Cardiac fibroblast (primary cell): ENCODE measurements around the gene MLC1.
A peak's percentile ranks its signal among the peaks of the same experiment; 100 is the strongest.

Source experiments
- DNase-seq, 2 donors: peaks; one replicate each; pipeline versions ENCODE4 v3.0.0 to v3.0.0-alpha.2; 2010; ENCODE audit warnings: low read depth in 2 of 2
- H3K4me3 ChIP-seq, 2 donors: replicated peaks in 1 of 2; 1 replicate in 1 of 2; 2 replicates in 1 of 2; pipeline ENCODE4 v1.5.1; 2011; ENCODE audit warnings: low read depth in 2 of 2, low read length in 2 of 2, mild to moderate bottlenecking in 2 of 2, moderate library complexity in 1 of 2
- TF ChIP-seq, protein P1 (sequence below): IDR thresholded peaks from one replicate; pipeline ENCODE4 v1.5.1; 2011; ENCODE audit warnings: low read depth, mild to moderate bottlenecking, low read length, inconsistent platforms

MLC1 gene

DNA sequence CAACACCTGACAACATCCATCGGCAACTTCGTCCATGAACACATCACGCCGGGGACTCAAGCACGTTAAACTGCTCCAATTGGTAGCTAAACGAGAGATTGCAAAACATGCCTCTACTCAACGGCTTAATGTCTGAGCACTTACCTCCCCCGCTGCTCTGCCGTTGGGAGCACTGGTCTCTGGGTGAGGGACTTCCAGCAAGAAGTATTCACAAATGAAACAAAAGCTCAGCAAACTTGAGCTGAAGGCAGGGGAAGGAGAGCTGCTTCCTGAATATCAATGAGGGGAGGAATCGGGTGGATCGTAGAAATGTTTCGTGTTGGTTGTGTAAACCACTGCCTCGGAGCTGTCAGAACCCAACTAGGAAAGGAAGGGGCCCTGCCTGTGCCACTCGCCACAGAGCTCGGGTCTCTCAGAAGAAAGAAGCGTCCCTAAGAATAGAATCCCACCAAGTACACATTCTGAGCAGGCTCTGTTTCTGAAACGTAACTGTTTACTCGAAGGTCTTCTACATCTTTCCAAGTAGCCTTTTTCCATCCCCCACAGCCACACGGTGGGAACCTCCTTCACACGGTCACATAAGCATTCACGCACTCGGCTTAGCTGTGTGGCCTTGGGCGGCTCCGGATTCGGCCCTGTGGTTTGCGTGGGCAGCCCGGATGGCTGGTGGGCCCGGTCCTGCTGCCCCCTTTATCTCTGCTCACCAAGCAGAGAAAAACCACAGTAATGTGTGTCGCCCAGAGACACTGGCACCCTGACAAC, at the start of gene MLC1:
TSS of gene MLC1 (minus strand) at position 216 of the 762 bp plus-strand sequence. CDS start 524 bp downstream, outside the sequence.
- TF ChIP-seq, protein P1, sequence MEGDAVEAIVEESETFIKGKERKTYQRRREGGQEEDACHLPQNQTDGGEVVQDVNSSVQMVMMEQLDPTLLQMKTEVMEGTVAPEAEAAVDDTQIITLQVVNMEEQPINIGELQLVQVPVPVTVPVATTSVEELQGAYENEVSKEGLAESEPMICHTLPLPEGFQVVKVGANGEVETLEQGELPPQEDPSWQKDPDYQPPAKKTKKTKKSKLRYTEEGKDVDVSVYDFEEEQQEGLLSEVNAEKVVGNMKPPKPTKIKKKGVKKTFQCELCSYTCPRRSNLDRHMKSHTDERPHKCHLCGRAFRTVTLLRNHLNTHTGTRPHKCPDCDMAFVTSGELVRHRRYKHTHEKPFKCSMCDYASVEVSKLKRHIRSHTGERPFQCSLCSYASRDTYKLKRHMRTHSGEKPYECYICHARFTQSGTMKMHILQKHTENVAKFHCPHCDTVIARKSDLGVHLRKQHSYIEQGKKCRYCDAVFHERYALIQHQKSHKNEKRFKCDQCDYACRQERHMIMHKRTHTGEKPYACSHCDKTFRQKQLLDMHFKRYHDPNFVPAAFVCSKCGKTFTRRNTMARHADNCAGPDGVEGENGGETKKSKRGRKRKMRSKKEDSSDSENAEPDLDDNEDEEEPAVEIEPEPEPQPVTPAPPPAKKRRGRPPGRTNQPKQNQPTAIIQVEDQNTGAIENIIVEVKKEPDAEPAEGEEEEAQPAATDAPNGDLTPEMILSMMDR, result no peak
- peak; percentile 8 to 85 for DNase-seq
- H3K4me3 ChIP-seq, result no peak within 1 kb of the TSS

DNA sequence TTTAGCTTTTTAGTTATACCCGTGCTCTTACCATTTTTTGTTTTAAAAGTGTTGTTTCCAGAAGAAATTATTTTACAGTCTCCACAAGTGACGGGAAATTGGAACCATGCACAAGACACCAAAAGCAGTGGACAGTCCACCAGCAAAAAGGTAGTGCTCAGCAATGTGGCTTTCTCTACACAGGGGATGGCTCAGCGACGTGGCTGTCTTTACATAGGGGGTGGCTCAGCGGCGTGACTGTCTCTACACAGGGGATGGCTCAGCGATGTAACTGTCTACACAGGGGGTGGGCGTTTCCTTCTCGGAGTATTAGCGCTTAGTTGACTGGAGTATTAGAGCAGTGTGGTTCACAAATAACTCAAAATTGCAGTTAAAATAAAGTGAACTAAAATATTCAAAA, 49.3 kb upstream of the MLC1 start:
- DNase-seq, result no peak
- no peak overlapping the region for H3K4me3 ChIP-seq
- TF ChIP-seq, protein P1, result no peak

DNA sequence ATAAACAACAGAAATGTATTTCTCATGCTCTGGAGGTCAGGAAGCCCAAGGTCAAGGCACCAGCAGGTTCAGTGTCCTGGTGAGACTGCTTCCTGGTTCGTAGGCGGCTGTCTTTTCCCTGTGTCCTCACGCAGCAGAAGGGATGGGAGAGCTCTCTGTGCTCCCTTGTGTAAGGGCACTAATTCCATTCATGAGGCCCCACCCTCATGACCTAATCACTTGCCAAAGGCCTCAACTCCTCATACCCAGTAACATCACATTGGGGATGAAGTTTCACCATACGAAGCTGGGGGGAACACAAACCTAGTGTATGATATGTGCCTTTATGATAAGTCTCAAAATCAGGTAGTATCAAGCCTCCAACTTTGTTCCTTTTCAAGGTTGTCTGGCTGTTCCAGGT, 46.7 kb upstream of the MLC1 start:
- TF ChIP-seq, protein P1, result no peak
- no peak overlapping the region for H3K4me3 ChIP-seq
- DNase-seq, result no peak

DNA sequence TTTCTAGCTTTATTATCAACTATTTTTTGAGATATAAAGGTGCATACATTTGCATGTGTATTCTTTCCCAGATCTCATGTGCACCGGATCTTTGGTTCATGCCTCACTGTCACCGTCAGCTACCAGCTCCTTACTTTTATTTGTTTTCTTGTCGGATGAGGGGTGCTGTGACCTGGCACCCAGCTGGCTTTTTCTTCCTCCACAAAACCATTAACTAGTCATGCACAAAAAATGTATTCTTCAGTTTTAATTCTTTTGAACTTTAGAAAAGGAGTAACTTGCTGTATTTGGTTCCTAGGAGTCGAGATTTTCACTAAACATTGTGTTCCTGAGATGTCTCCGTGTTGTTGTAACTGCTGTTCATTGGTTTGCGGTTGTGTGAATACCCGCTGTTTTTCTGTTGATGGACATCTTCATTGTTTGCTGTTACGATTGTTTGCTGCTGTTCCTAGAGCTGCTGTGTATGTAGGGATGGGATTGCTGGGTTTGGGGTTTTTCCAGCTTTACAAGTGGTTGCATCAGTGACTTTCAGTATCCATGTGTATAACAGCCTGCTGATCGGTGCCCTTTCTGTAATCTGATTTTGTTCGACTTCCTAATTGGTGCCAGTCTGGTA, 44.0 kb upstream of the MLC1 start:
- DNase-seq, result no peak

DNA sequence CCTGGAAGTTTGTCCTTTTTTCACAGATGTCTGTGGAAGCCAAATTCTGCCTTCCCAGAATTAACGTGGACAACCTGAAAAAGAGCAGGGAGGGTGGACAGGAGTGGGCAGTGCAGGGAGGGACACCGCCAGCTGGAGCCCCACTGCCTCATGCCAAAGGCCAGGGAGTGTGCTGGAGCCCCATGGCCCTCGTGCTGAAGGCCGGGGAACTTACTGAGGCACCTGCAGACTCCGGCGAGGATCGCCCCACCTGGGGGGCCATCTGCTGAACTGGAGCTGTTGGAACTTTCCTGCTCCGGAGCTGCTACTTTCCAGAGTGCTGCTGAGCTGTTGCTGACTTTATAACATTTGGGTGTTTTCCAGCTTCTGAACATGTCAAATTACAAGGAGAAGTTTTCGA, 39.8 kb upstream of the MLC1 start:
- TF ChIP-seq, protein P1, result no peak
- no peak overlapping the region for H3K4me3 ChIP-seq
- DNase-seq, result no peak

More for the DNA sequence above, 44.0 kb upstream of the MLC1 start:
- no peak overlapping the region for H3K4me3 ChIP-seq
- TF ChIP-seq, protein P1, result no peak

DNA sequence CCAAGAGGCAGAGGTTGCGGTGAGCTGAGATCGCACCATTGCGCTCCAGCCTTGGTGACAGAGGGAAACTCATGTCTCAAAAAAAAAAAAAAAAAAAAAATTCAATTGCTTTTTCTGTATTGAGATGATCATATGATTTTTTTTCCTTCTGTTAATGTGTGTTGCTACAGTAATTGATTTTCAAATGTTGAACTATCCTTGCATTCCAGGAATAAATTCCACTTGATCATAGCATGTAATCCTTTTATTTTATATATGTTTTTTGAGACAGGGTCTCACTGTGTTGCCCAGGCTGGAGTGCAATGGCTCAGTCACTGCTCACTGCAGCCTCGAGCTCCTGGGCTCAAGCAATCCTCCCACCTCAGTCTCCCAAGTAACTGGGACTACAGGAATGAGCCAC, 37.9 kb upstream of the MLC1 start:
- no peak overlapping the region for H3K4me3 ChIP-seq
- TF ChIP-seq, protein P1, result no peak
- no peak for DNase-seq
